ENCODE data around the gene DLGAP4. TPM values are rescaled to one million over a fixed set of nuclear protein-coding genes. Genes with fewer than 3 reads are reported as not detected.

The DLGAP4 gene
- total and polyA plus RNA-seq, 10 of the 15 experiments (the other 5 are each of a cell fraction or from before 2014, with no cell fraction given): 0.42 to 43.3 (median 19.0) TPM

GRCh38 chr20:36467076-36467999 lies 161.2 kb downstream of the DLGAP4 start (continued):
- TF ChIP-seq ZBTB11 (CRISPR knock-in tag; IDR thresholded peaks at IDR 0.05) (no peak), ZBTB33 (IDR thresholded peaks at IDR 0.05) (no peak), LARP7 (IDR thresholded peaks at IDR 0.05) (no peak), CBX3 (IDR thresholded peaks at IDR 0.05; ENCODE audit: borderline replicate concordance, low read depth) (no peak), E2F8 (IDR thresholded peaks at IDR 0.05; ENCODE audit: low read depth, partially characterized antibody) (no peak), STAT3 (IDR thresholded peaks at IDR 0.05; ENCODE audit: low read depth, low read length) (no peak), SMC3 (IDR thresholded peaks at IDR 0.05; ENCODE audit: borderline replicate concordance, low read length) (no peak), TAF1 (IDR thresholded peaks at IDR 0.05; ENCODE audit: borderline replicate concordance, low read depth, low read length) (no peak), BCLAF1 (IDR thresholded peaks at IDR 0.05) (no peak), HDAC6 (IDR thresholded peaks at IDR 0.05; ENCODE audit: unreplicated experiment) (no peak), SUPT20H (IDR thresholded peaks at IDR 0.05; ENCODE audit: borderline replicate concordance, control insufficient read depth, low read depth, low read length) (no peak), HSF1 (IDR thresholded peaks at IDR 0.05; ENCODE audit: low read depth, low read length) (no peak), SUZ12 (IDR thresholded peaks at IDR 0.05; ENCODE audit: unreplicated experiment) (no peak), ZNF384 (IDR thresholded peaks at IDR 0.05; ENCODE audit: borderline replicate concordance, low read depth, low read length) (no peak), MXI1 (IDR thresholded peaks at IDR 0.05; ENCODE audit: low read depth, low read length) (peak; percentile 32; the same call in 1 of the 2 replicates)

All from GM12878 (cell line).